ENCODE results near the gene NKAPL.

DNA sequence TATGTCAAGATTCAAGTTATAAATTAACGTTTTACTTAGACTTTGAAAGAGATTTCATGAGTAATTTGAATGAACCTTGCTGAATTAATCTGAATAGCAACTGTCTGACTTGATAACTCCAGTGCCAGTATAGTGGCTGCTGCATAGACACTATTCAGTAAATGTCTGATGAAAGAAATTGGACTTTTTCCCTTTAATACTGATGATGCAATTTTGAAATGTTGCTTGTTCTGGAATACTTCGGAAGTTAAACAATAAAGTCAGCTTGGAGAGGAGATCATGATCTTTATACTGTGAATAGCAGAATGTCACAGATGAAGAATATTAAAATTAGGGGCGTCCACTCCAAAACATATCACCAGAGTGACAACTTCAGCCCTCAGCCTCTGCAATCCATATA, 18.6 kb downstream of the NKAPL start:
- TF ChIP-seq POLR2A (IDR thresholded peaks at IDR 0.05; ENCODE audit: low read depth, low read length): no peak
- TF ChIP-seq, protein P1, sequence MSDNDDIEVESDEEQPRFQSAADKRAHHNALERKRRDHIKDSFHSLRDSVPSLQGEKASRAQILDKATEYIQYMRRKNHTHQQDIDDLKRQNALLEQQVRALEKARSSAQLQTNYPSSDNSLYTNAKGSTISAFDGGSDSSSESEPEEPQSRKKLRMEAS (IDR thresholded peaks at IDR 0.05; ENCODE audit: insufficient read depth, insufficient read length): no peak
- no peak for TF ChIP-seq EZH2 (IDR thresholded peaks at IDR 0.05; ENCODE audit: borderline replicate concordance, low read depth, low read length, severe bottlenecking)
- TF ChIP-seq, protein P2, sequence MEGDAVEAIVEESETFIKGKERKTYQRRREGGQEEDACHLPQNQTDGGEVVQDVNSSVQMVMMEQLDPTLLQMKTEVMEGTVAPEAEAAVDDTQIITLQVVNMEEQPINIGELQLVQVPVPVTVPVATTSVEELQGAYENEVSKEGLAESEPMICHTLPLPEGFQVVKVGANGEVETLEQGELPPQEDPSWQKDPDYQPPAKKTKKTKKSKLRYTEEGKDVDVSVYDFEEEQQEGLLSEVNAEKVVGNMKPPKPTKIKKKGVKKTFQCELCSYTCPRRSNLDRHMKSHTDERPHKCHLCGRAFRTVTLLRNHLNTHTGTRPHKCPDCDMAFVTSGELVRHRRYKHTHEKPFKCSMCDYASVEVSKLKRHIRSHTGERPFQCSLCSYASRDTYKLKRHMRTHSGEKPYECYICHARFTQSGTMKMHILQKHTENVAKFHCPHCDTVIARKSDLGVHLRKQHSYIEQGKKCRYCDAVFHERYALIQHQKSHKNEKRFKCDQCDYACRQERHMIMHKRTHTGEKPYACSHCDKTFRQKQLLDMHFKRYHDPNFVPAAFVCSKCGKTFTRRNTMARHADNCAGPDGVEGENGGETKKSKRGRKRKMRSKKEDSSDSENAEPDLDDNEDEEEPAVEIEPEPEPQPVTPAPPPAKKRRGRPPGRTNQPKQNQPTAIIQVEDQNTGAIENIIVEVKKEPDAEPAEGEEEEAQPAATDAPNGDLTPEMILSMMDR (IDR thresholded peaks at IDR 0.05; ENCODE audit: extremely low read depth in 1 of 2, insufficient read depth in 1 of 2, low read depth in 1 of 2, low read length in 2 of 2): no peak
- TF ChIP-seq POLR2AphosphoS5 (IDR thresholded peaks at IDR 0.05; ENCODE audit: insufficient read depth, low read depth, low read length): no peak
